Ramos (cell line): ENCODE measurements around the gene PHIP.
"Not testable (repeated sequence)": the region's sequence is repeated elsewhere in the genome, so short reads cannot be mapped to it uniquely, and the experiment has no call there.

Source experiments
- in situ Hi-C: fragments of 300-500 bp; cut with MboI; formaldehyde crosslinking; loops from one replicate; pipeline ENCODE4 v1.14.3; 2022; ENCODE audit warnings: low sequenced_read_pairs; ENCODE audit not compliant: unreplicated experiment

The PHIP gene

GRCh38 chr6:79078075-79078969 lies at the start of gene PHIP:
Gene PHIP, minus strand, starts transcription at chr6:79078254. Its CDS starts 186 bp downstream, at chr6:79078068.
- in situ Hi-C loops, result no loop called here

GRCh38 chr6:79127660-79128059 lies 49.6 kb upstream of the PHIP start:
- in situ Hi-C loops, result no loop called here

- in situ Hi-C loops, result no loop called here
Measured at GRCh38 chr6:79119217-79119616, 41.2 kb upstream of the PHIP start.

GRCh38 chr6:79117752-79118151 lies 39.7 kb upstream of the PHIP start:
- in situ Hi-C loops, result no loop called here

GRCh38 chr6:79115553-79116182 lies 37.6 kb upstream of the PHIP start:
- in situ Hi-C loops, result no loop called here

GRCh38 chr6:79111549-79111948 lies 33.5 kb upstream of the PHIP start:
- in situ Hi-C loops, result no loop called here

GRCh38 chr6:79101164-79101563 lies 23.1 kb upstream of the PHIP start:
- in situ Hi-C loops, result no loop called here

- in situ Hi-C loops, result no loop called here
Measured at GRCh38 chr6:79100304-79100703, 22.2 kb upstream of the PHIP start.

- in situ Hi-C loops, result no loop called here
Measured at GRCh38 chr6:79094938-79095337, 16.9 kb upstream of the PHIP start.

GRCh38 chr6:79091801-79092200 lies 13.7 kb upstream of the PHIP start:
- in situ Hi-C loops, result not testable (repeated sequence)

- in situ Hi-C loops, result no loop called here
Measured at GRCh38 chr6:79089552-79090404, 11.7 kb upstream of the PHIP start.

- in situ Hi-C loops, result no loop called here
Measured at GRCh38 chr6:79084693-79085092, 6.6 kb upstream of the PHIP start.

- in situ Hi-C loops, result no loop called here
Measured at GRCh38 chr6:79082304-79082703, 4.2 kb upstream of the PHIP start.

- in situ Hi-C loops, result no loop called here
Measured at GRCh38 chr6:79081663-79082062, 3.6 kb upstream of the PHIP start.

- in situ Hi-C loops, result no loop called here
Measured at GRCh38 chr6:79079561-79080041, 1.5 kb upstream of the PHIP start.

- in situ Hi-C loops, result no loop called here
Measured at GRCh38 chr6:79077715-79078074, 359 bp downstream of the PHIP start.

GRCh38 chr6:79076782-79077641 lies 1.0 kb downstream of the PHIP start:
- in situ Hi-C loops, result no loop called here

- in situ Hi-C loops, result no loop called here
Measured at GRCh38 chr6:79076160-79076559, 1.9 kb downstream of the PHIP start.

- in situ Hi-C loops, result no loop called here
Measured at GRCh38 chr6:79073888-79074287, 4.2 kb downstream of the PHIP start.
